Endothelial cell of umbilical vein (primary cell): Measurements from ENCODE around the gene TSPAN1. TPM values are rescaled to one million over a fixed set of nuclear protein-coding genes. Genes with fewer than 3 reads are reported as not detected.

ENCODE experiments used
- BruUV-seq: library from RNA; stranded (reverse); fragments of 400-500 nt; replicated peaks from 2 replicates; lab custom pipeline; 2021; lab: Mats Ljungman, UMichigan
- CTCF ChIA-PET: fragments of 300-600, 350-600 bp; sonication (Branson Sonifier 250); formaldehyde crosslinking; loops from one replicate; lab custom pipeline; 2021; ENCODE audit warnings: antibody characterized with exemption, inconsistent platforms; lab: Charles Lee
- POLR2A ChIA-PET: fragments of 300-600, 350-600 bp; sonication (Branson Sonifier 250); formaldehyde crosslinking; loops from one replicate; lab custom pipeline; 2021; ENCODE audit warnings: antibody characterized with exemption, inconsistent platforms; lab: Charles Lee
- DNase-seq: peaks from one replicate; pipeline ENCODE4 v3.0.0-alpha.2; 2011; ENCODE audit warnings: low read depth, low spot score
- FAIRE-seq: peaks from 2 replicates; lab custom pipeline; 2011; peaks lifted over from hg19 to GRCh38; lab: Jason Lieb, UNC
- H2AFZ ChIP-seq: 2 replicates; pipeline ENCODE4 v1.6.0; 2012; ENCODE audit warnings: low read depth, low read length, control low read depth, inconsistent platforms
- H3K27ac ChIP-seq: 2 replicates; pipeline ENCODE4 v1.5.1; 2011; ENCODE audit warnings: low read depth, mild to moderate bottlenecking, control low read depth, low read length, moderate library complexity; ENCODE audit not compliant: insufficient read depth
- H3K27me3 ChIP-seq, 2 experiments: 2 replicates each; pipeline versions ENCODE4 v1.6.0 to v1.6.1; 2011; ENCODE audit warnings: low read length in 2 of 2, mixed read lengths in 1 of 2; ENCODE audit not compliant: control insufficient read depth in 2 of 2, insufficient read depth in 2 of 2
- H3K36me3 ChIP-seq, 2 experiments: 2 replicates in 1 of 2; 3 replicates in 1 of 2; pipeline ENCODE4 v1.5.1; 2011; ENCODE audit warnings: low read length in 2 of 2, mild to moderate bottlenecking in 1 of 2, moderate library complexity in 1 of 2; ENCODE audit not compliant: control insufficient read depth in 2 of 2, insufficient read depth in 2 of 2; ENCODE audit errors: extremely low read depth in 1 of 2
- H3K4me1 ChIP-seq: 3 replicates; pipeline ENCODE4 v1.5.1; 2011; ENCODE audit warnings: mild to moderate bottlenecking, low read length; ENCODE audit not compliant: control insufficient read depth, insufficient read depth; ENCODE audit errors: extremely low read depth
- H3K4me2 ChIP-seq: 2 replicates; pipeline ENCODE4 v1.6.1; 2011; ENCODE audit warnings: low read length, control low read depth, mixed read lengths; ENCODE audit not compliant: insufficient read depth
- H3K4me3 ChIP-seq, 3 experiments: fragments of 200-600 bp in 1 of 3; sonication (generic), shearing (Covaris generic) in 1 of 3; replicated peaks in 1 of 3; 2 replicates each; pipeline ENCODE4 v1.5.1; 2011 to 2016; ENCODE audit warnings: control low read depth in 3 of 3, low read length in 3 of 3, mild to moderate bottlenecking in 2 of 3, inconsistent platforms in 1 of 3, low read depth in 1 of 3, moderate library complexity in 1 of 3; ENCODE audit not compliant: insufficient read depth in 1 of 3
- H3K79me2 ChIP-seq: 2 replicates; pipeline ENCODE4 v1.6.0; 2012; ENCODE audit warnings: low read length, inconsistent platforms; ENCODE audit not compliant: control insufficient read depth, insufficient read depth
- H3K9ac ChIP-seq: replicated peaks from 2 replicates; pipeline ENCODE3; 2011; ENCODE audit warnings: low read length, control low read depth; ENCODE audit not compliant: insufficient read depth; ENCODE audit errors: extremely low read depth
- H3K9me1 ChIP-seq: replicated peaks from 3 replicates; pipeline ENCODE4 v1.6.0; 2011; ENCODE audit warnings: mild to moderate bottlenecking, low read length; ENCODE audit not compliant: control insufficient read depth, insufficient read depth; ENCODE audit errors: extremely low read depth
- H3K9me3 ChIP-seq: replicated peaks from 2 replicates; pipeline ENCODE4 v1.5.1; 2012; ENCODE audit warnings: low read length, inconsistent platforms; ENCODE audit not compliant: control insufficient read depth, insufficient read depth
- H4K20me1 ChIP-seq: replicated peaks from 2 replicates; pipeline ENCODE3; 2011; ENCODE audit warnings: mild to moderate bottlenecking, low read length; ENCODE audit not compliant: control insufficient read depth, insufficient read depth; ENCODE audit errors: extremely low read depth
- CTCF ChIP-seq, 2 donors: IDR thresholded peaks; 1 replicate in 1 of 2; 2 replicates in 1 of 2; pipeline ENCODE4 v1.5.1; 2011; ENCODE audit warnings: low read length in 2 of 2, mild to moderate bottlenecking in 2 of 2, moderate library complexity in 2 of 2, control low read depth in 1 of 2, inconsistent platforms in 1 of 2, low read depth in 1 of 2; ENCODE audit not compliant: insufficient read depth in 1 of 2; ENCODE audit errors: extremely low read depth in 1 of 2
- GATA2 ChIP-seq: IDR thresholded peaks from 2 replicates; pipeline ENCODE4 v1.7.0; 2011; ENCODE audit warnings: low read depth, mild to moderate bottlenecking, moderate library complexity, mixed read lengths, low read length; ENCODE audit not compliant: insufficient read length, insufficient read depth
- POLR2A ChIP-seq: IDR thresholded peaks from 2 replicates; pipeline ENCODE4 v1.6.1; 2012; ENCODE audit warnings: low read depth, mild to moderate bottlenecking, control low read depth, low read length
- POLR2AphosphoS5 ChIP-seq: IDR thresholded peaks from 2 replicates; pipeline ENCODE4 v1.6.1; 2012; ENCODE audit warnings: low read depth, mild to moderate bottlenecking, control low read depth, low read length, moderate library complexity; ENCODE audit not compliant: insufficient read depth
- dilution Hi-C: fragments of 300-500 bp; cut with MboI; formaldehyde crosslinking; loops from one replicate; pipeline ENCODE4 v1.15.0; 2019; ENCODE audit warnings: low sequenced_read_pairs; ENCODE audit not compliant: extremely low pct_ligation_motif_present
- intact Hi-C: fragments of 100-400 bp; cut with micrococcal nuclease; formaldehyde crosslinking; loops from one replicate; pipeline ENCODE4 v1.10.0; 2022
- polyA plus RNA-seq, 4 experiments: library from polyadenylated mRNA; depleted of rRNA in 3 of 4; stranded (reverse) in 3 of 4; unstranded in 1 of 4; fragments of >200 nt; gene quantifications; 2 replicates each; pipeline versions ENCODE4 v1.2.1 to v1.2.3, GENCODE V29; 2011 to 2012; ENCODE audit warnings: missing spikeins in 1 of 4
- total RNA-seq: library from RNA; stranded (reverse); gene quantifications from 2 replicates; pipeline ENCODE4 v1.2.3, GENCODE V29; 2021

TSPAN1 gene
- total and polyA plus RNA-seq, 2 donors (not counting 3 experiments of a cell fraction or from before 2014, with no cell fraction given) = 0.65 to 0.88 TPM

- POLR2A ChIA-PET = no interaction called here
- CTCF ChIA-PET = interaction anchor here (6.4 kb wide), 1 partner anchor 26 kb away, joined by 35 read pairs; no protein-coding TSS in a partner anchor
- Histone ChIP-seq H3K9me3 (no peaks in the 10 kb centered on the region), H3K9me1 (no peaks in the 10 kb centered on the region), H3K27ac (peak within 1 kb of the TSS; percentile 39), H3K4me2 (peak within 1 kb of the TSS; percentile 66), H3K27me3 (no peaks in the 10 kb centered on the region), H4K20me1 (no peaks in the 10 kb centered on the region), H3K36me3 (peaks cover 0 to 2% of the 10 kb centered on the region in 2 experiments), H3K4me3 (peak within 1 kb of the TSS; percentile 26 to 88 (median 64)), H3K79me2 (no peaks in the 10 kb centered on the region), H2AFZ (peak within 1 kb of the TSS; percentile 94), H3K9ac (peak within 1 kb of the TSS; percentile 64), H3K4me1 (peaks cover 8% of the 10 kb centered on the region)
- dilution Hi-C loops = loop anchor here (25.0 kb wide), 1 partner anchor 161 kb away; no protein-coding TSS in a partner anchor
- BruUV-seq = TSS peak; percentile 62
- peak; percentile 78 for TF ChIP-seq POLR2AphosphoS5
- TF ChIP-seq GATA2 = no peak
- TF ChIP-seq CTCF (IDR thresholded peaks at IDR 0.05; ENCODE audit: extremely low read depth in 1 of 2, insufficient read depth in 1 of 2, low read depth in 1 of 2, low read length in 2 of 2) = peak in 1 of 2 donors; percentile 19
- peak; percentile 88 for TF ChIP-seq POLR2A
- DNase-seq (peak; percentile 63), FAIRE-seq (peak; percentile 56)
- intact Hi-C loops = loop anchor here (1.0 kb wide), 3 partner anchors 15 to 161 kb away; no protein-coding TSS in a partner anchor
These were observed 23.3 kb downstream of the TSPAN1 start, which contains the start of gene POMGNT1 for GRCh38 chr1:46197964-46198811. Gene POMGNT1 (minus strand): TSS chr1:46198434. CDS start chr1:46197821, 613 bp downstream.
